ENCODE results near the gene TMEM186. TPM values are rescaled to one million over a fixed set of nuclear protein-coding genes. Genes with fewer than 3 reads are reported as not detected.

Gene TMEM186
- total and polyA plus RNA-seq, 8 donors, result 8.8 to 15.6 (median 12.4) TPM

- ATAC-seq, result peak; percentile 10
Observed at GRCh38 chr16:8798535-8799157, 1.2 kb upstream of the TMEM186 start.

GRCh38 chr16:8798174-8798527 lies 712 bp upstream of the TMEM186 start:
- intact Hi-C loops (cut with DNase I), result loop anchor here in 1 of 2 donors (10.0 kb wide), 1 partner anchor 133 kb away; no protein-coding TSS in a partner anchor
- no peak for DNase-seq
- Histone ChIP-seq H3K36me3 (peaks cover 0 to 33% of the 10 kb centered on the region in 2 donors), H3K4me3 (peak overlapping the region; percentile 78 to 100), H3K4me1 (peaks cover 19 to 44% of the 10 kb centered on the region in 2 donors), H3K27ac (peak overlapping the region in 1 of 2 donors; percentile 81), H3K9me3 (no peaks in the 10 kb centered on the region), H3K27me3 (no peaks in the 10 kb centered on the region)
- TF ChIP-seq CTCF (IDR thresholded peaks at IDR 0.05), result no peak
- no peak for ATAC-seq

More at GRCh38 chr16:8798535-8799157, 1.2 kb upstream of the TMEM186 start:
- no peaks in the 10 kb centered on the region for H3K27me3 ChIP-seq
- intact Hi-C loops (cut with DNase I), result loop anchor here in 1 of 2 donors (10.0 kb wide), 1 partner anchor 134 kb away; no protein-coding TSS in a partner anchor
- no peak for DNase-seq
- peaks cover 19 to 44% of the 10 kb centered on the region in 2 donors for H3K4me1 ChIP-seq
- peaks cover 0 to 38% of the 10 kb centered on the region in 2 donors for H3K36me3 ChIP-seq
- H3K9me3 ChIP-seq, result no peaks in the 10 kb centered on the region
- H3K4me3 ChIP-seq, result peak overlapping the region; percentile 78 to 100
- H3K27ac ChIP-seq, result peak overlapping the region in 1 of 2 donors; percentile 81
- TF ChIP-seq CTCF (IDR thresholded peaks at IDR 0.05), result no peak

GRCh38 chr16:8796469-8797363 lies 723 bp downstream of the TMEM186 start:
- no peak for TF ChIP-seq CTCF (IDR thresholded peaks at IDR 0.05)
- intact Hi-C loops (cut with DNase I), result loop anchor here in 1 of 2 donors (10.0 kb wide), 1 partner anchor 132 kb away; no protein-coding TSS in a partner anchor
- ATAC-seq, result no peak
- peak overlapping the region; percentile 71 to 81 for H3K27ac ChIP-seq
- peaks cover 19 to 44% of the 10 kb centered on the region in 2 donors for H3K4me1 ChIP-seq
- peaks cover 0 to 18% of the 10 kb centered on the region in 2 donors for H3K36me3 ChIP-seq
- H3K27me3 ChIP-seq, result no peaks in the 10 kb centered on the region
- H3K4me3 ChIP-seq, result peak overlapping the region; percentile 78 to 100
- no peaks in the 10 kb centered on the region for H3K9me3 ChIP-seq
- DNase-seq, result no peak

GRCh38 chr16:8795818-8796217 lies 1.6 kb downstream of the TMEM186 start:
- DNase-seq (no peak), ATAC-seq (no peak)
- H3K9me3 ChIP-seq, result no peaks in the 10 kb centered on the region
- intact Hi-C loops (cut with DNase I), result loop anchor here in 1 of 2 donors (10.0 kb wide), 1 partner anchor 131 kb away; no protein-coding TSS in a partner anchor
- peaks cover 0 to 9% of the 10 kb centered on the region in 2 donors for H3K36me3 ChIP-seq
- peaks cover 19 to 38% of the 10 kb centered on the region in 2 donors for H3K4me1 ChIP-seq
- no peak overlapping the region for H3K4me3 ChIP-seq
- H3K27ac ChIP-seq, result no peak overlapping the region
- H3K27me3 ChIP-seq, result no peaks in the 10 kb centered on the region
- TF ChIP-seq CTCF (IDR thresholded peaks at IDR 0.05), result no peak

- H3K27ac ChIP-seq, result no peak overlapping the region
- no peak for TF ChIP-seq CTCF (IDR thresholded peaks at IDR 0.05)
- intact Hi-C loops (cut with DNase I), result loop anchor here in 1 of 2 donors (10.0 kb wide), 1 partner anchor 130 kb away; no protein-coding TSS in a partner anchor
- ATAC-seq (no peak), DNase-seq (no peak)
- no peaks in the 10 kb centered on the region for H3K27me3 ChIP-seq
- H3K4me3 ChIP-seq, result no peak overlapping the region
- peaks cover 19 to 32% of the 10 kb centered on the region in 2 donors for H3K4me1 ChIP-seq
- no peaks in the 10 kb centered on the region for H3K9me3 ChIP-seq
- peaks cover 0 to 2% of the 10 kb centered on the region in 2 donors for H3K36me3 ChIP-seq
Observed at GRCh38 chr16:8795091-8795490, 2.3 kb downstream of the TMEM186 start.
